ENCODE data around the gene PRKX.

PRKX gene

DNA sequence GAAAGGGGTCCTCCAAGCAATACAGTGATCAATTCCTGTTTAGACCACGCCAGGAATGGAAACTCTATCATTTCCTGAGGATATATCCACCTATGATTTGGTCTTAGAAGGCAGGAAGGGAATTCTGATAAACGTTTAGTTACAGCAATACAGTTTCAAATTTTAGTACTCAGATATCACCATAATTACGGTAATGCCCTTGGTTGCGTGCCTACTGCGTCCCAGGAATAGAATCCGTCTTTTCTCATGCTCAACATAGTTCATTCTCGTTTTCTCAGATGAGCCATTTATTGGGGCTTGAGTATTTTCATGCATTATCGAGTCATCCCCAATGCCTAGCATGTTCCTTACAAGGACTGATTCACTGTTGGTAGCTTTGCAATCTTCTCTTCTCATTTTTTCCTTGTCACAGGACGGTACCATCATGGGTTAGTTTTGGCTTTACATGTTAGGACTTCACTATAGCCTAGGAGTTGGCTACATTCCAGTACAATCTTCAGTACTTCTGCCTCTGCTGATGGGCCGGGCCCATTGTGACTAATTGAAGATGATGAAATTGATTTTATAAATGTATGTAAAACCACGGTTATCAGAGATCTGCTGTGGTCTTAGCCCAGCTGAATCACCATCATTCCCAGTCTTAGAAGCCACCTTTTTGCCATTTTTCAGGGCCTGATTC is 4.4 kb upstream of the PRKX start:
- no peak for ATAC-seq
- TF ChIP-seq, protein P1, sequence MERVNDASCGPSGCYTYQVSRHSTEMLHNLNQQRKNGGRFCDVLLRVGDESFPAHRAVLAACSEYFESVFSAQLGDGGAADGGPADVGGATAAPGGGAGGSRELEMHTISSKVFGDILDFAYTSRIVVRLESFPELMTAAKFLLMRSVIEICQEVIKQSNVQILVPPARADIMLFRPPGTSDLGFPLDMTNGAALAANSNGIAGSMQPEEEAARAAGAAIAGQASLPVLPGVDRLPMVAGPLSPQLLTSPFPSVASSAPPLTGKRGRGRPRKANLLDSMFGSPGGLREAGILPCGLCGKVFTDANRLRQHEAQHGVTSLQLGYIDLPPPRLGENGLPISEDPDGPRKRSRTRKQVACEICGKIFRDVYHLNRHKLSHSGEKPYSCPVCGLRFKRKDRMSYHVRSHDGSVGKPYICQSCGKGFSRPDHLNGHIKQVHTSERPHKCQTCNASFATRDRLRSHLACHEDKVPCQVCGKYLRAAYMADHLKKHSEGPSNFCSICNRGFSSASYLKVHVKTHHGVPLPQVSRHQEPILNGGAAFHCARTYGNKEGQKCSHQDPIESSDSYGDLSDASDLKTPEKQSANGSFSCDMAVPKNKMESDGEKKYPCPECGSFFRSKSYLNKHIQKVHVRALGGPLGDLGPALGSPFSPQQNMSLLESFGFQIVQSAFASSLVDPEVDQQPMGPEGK (CRISPR knock-in tag; IDR thresholded peaks at IDR 0.05; ENCODE audit: borderline replicate concordance) = no peak
- TF ChIP-seq ZNF70 (CRISPR knock-in tag; IDR thresholded peaks at IDR 0.05) = no peak
- TF ChIP-seq ESRRG (CRISPR knock-in tag; IDR thresholded peaks at IDR 0.05) = no peak
- TF ChIP-seq ZFP3 (CRISPR knock-in tag; IDR thresholded peaks at IDR 0.05) = no peak
- TF ChIP-seq ZNF8 (CRISPR knock-in tag; IDR thresholded peaks at IDR 0.05) = no peak
- TF ChIP-seq, protein P2, sequence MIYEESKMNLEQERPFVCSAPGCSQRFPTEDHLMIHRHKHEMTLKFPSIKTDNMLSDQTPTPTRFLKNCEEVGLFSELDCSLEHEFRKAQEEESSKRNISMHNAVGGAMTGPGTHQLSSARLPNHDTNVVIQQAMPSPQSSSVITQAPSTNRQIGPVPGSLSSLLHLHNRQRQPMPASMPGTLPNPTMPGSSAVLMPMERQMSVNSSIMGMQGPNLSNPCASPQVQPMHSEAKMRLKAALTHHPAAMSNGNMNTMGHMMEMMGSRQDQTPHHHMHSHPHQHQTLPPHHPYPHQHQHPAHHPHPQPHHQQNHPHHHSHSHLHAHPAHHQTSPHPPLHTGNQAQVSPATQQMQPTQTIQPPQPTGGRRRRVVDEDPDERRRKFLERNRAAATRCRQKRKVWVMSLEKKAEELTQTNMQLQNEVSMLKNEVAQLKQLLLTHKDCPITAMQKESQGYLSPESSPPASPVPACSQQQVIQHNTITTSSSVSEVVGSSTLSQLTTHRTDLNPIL (CRISPR knock-in tag; IDR thresholded peaks at IDR 0.05; ENCODE audit: low read depth) = no peak
- TF ChIP-seq ZFP30 (CRISPR knock-in tag; IDR thresholded peaks at IDR 0.05) = no peak
- TF ChIP-seq GLIS3 (CRISPR knock-in tag; IDR thresholded peaks at IDR 0.05) = no peak
- TF ChIP-seq, protein P3, sequence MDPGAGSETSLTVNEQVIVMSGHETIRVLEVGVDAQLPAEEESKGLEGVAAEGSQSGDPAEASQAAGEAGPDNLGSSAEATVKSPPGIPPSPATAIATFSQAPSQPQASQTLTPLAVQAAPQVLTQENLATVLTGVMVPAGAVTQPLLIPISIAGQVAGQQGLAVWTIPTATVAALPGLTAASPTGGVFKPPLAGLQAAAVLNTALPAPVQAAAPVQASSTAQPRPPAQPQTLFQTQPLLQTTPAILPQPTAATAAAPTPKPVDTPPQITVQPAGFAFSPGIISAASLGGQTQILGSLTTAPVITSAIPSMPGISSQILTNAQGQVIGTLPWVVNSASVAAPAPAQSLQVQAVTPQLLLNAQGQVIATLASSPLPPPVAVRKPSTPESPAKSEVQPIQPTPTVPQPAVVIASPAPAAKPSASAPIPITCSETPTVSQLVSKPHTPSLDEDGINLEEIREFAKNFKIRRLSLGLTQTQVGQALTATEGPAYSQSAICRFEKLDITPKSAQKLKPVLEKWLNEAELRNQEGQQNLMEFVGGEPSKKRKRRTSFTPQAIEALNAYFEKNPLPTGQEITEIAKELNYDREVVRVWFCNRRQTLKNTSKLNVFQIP (CRISPR knock-in tag; IDR thresholded peaks at IDR 0.05; ENCODE audit: borderline replicate concordance, low read depth) = no peak
- no peak for TF ChIP-seq TCF4 (CRISPR knock-in tag; IDR thresholded peaks at IDR 0.05; ENCODE audit: borderline replicate concordance)
- TF ChIP-seq, protein P4, sequence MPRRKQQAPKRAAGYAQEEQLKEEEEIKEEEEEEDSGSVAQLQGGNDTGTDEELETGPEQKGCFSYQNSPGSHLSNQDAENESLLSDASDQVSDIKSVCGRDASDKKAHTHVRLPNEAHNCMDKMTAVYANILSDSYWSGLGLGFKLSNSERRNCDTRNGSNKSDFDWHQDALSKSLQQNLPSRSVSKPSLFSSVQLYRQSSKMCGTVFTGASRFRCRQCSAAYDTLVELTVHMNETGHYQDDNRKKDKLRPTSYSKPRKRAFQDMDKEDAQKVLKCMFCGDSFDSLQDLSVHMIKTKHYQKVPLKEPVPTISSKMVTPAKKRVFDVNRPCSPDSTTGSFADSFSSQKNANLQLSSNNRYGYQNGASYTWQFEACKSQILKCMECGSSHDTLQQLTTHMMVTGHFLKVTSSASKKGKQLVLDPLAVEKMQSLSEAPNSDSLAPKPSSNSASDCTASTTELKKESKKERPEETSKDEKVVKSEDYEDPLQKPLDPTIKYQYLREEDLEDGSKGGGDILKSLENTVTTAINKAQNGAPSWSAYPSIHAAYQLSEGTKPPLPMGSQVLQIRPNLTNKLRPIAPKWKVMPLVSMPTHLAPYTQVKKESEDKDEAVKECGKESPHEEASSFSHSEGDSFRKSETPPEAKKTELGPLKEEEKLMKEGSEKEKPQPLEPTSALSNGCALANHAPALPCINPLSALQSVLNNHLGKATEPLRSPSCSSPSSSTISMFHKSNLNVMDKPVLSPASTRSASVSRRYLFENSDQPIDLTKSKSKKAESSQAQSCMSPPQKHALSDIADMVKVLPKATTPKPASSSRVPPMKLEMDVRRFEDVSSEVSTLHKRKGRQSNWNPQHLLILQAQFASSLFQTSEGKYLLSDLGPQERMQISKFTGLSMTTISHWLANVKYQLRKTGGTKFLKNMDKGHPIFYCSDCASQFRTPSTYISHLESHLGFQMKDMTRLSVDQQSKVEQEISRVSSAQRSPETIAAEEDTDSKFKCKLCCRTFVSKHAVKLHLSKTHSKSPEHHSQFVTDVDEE (CRISPR knock-in tag; IDR thresholded peaks at IDR 0.05) = no peak
- no peak for TF ChIP-seq OSR1 (CRISPR knock-in tag; IDR thresholded peaks at IDR 0.05)
- TF ChIP-seq RARB (CRISPR knock-in tag; IDR thresholded peaks at IDR 0.05) = no peak
- no peak for TF ChIP-seq ARNTL (CRISPR knock-in tag; IDR thresholded peaks at IDR 0.05; ENCODE audit: borderline replicate concordance, low read depth)
- no peak for TF ChIP-seq ZC3H10 (CRISPR knock-in tag; IDR thresholded peaks at IDR 0.05)
- no peak for TF ChIP-seq CSDC2 (CRISPR knock-in tag; IDR thresholded peaks at IDR 0.05)
- TF ChIP-seq TOX (CRISPR knock-in tag; IDR thresholded peaks at IDR 0.05; ENCODE audit: borderline replicate concordance) = no peak
- TF ChIP-seq, protein P5, sequence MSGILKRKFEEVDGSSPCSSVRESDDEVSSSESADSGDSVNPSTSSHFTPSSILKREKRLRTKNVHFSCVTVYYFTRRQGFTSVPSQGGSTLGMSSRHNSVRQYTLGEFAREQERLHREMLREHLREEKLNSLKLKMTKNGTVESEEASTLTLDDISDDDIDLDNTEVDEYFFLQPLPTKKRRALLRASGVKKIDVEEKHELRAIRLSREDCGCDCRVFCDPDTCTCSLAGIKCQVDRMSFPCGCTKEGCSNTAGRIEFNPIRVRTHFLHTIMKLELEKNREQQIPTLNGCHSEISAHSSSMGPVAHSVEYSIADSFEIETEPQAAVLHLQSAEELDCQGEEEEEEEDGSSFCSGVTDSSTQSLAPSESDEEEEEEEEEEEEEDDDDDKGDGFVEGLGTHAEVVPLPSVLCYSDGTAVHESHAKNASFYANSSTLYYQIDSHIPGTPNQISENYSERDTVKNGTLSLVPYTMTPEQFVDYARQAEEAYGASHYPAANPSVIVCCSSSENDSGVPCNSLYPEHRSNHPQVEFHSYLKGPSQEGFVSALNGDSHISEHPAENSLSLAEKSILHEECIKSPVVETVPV (CRISPR knock-in tag; IDR thresholded peaks at IDR 0.05) = no peak

DNA sequence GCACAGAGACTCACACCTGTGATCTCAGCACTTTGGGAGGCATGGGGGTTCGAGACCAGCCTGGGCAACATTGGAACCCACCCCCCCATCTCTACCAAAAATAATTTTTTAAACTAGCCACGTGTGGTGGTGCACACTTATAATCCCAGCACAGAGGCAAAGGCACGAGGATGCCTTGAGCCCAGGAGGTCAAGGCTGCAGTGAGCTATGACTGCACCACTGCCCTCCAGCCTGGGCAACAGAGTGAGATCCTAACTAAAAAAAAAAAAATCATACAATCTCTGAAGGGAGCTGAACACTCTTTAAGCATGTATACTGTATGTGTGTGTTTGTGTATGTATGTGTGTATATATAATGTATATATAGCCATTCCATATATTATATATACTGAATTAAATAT is 2.5 kb upstream of the PRKX start:
- ATAC-seq = no peak
- no peak for TF ChIP-seq PPARA (CRISPR knock-in tag; IDR thresholded peaks at IDR 0.05; ENCODE audit: borderline replicate concordance)
- TF ChIP-seq, protein P2 (CRISPR knock-in tag; IDR thresholded peaks at IDR 0.05; ENCODE audit: low read depth) = no peak
- TF ChIP-seq ARNTL (CRISPR knock-in tag; IDR thresholded peaks at IDR 0.05; ENCODE audit: borderline replicate concordance, low read depth) = no peak
- no peak for TF ChIP-seq ZFP3 (CRISPR knock-in tag; IDR thresholded peaks at IDR 0.05)
- TF ChIP-seq, protein P3 (CRISPR knock-in tag; IDR thresholded peaks at IDR 0.05; ENCODE audit: borderline replicate concordance, low read depth) = no peak
- no peak for TF ChIP-seq BACH2 (CRISPR knock-in tag; IDR thresholded peaks at IDR 0.05; ENCODE audit: borderline replicate concordance)
- no peak for TF ChIP-seq ZNF70 (CRISPR knock-in tag; IDR thresholded peaks at IDR 0.05)
- TF ChIP-seq, protein P5 (CRISPR knock-in tag; IDR thresholded peaks at IDR 0.05) = no peak
- TF ChIP-seq OSR1 (CRISPR knock-in tag; IDR thresholded peaks at IDR 0.05) = no peak
- no peak for TF ChIP-seq ZFP30 (CRISPR knock-in tag; IDR thresholded peaks at IDR 0.05)
- TF ChIP-seq CSDC2 (CRISPR knock-in tag; IDR thresholded peaks at IDR 0.05) = no peak
- no peak for TF ChIP-seq ZNF565 (CRISPR knock-in tag; conservative IDR thresholded peaks at IDR 0.05; ENCODE audit: low read depth)
- TF ChIP-seq, protein P1 (CRISPR knock-in tag; IDR thresholded peaks at IDR 0.05; ENCODE audit: borderline replicate concordance) = no peak
- no peak for TF ChIP-seq RARB (CRISPR knock-in tag; IDR thresholded peaks at IDR 0.05)
- TF ChIP-seq ISL1 (CRISPR knock-in tag; IDR thresholded peaks at IDR 0.05) = no peak
